DND-41 (cell line): ENCODE data around the gene SAC3D1.
A peak's percentile ranks its signal among the peaks of the same experiment; 100 is the strongest.

Source experiments
- CTCF ChIP-seq: IDR thresholded peaks from 2 replicates; pipeline ENCODE4 v1.5.1; 2012; ENCODE audit warnings: borderline replicate concordance, low read length, moderate library complexity, mild to moderate bottlenecking; ENCODE audit not compliant: poor library complexity, severe bottlenecking; ENCODE audit errors: extremely low read depth
- EZH2 ChIP-seq: IDR thresholded peaks from 3 replicates; pipeline ENCODE4 v1.6.1; 2012; ENCODE audit warnings: borderline replicate concordance, low read depth, mild to moderate bottlenecking, moderate library complexity, low read length, inconsistent platforms; ENCODE audit not compliant: severe bottlenecking

DNA sequence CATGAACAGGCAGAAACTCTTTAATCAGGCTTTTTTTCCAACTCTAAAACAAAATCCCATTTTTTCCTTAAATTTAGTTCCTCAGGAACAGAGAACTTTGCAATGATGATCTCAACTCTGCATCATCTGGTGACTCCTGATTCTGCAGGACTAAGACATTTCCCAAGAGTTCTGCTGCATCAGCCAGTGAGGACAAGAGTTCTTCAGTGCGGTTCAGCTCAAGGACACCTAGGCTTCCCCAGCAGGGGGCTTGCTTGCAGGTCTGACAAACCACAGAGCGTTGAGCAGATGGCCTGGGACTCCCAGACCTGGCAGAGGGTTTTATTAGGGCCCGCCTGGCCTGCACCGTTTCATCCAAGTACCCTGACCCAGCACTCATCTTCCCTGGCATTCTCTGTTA, 36.4 kb downstream of the SAC3D1 start:
- peak; percentile 26 for TF ChIP-seq CTCF
- TF ChIP-seq EZH2: no peak
